NCI-H748 (cell line): ENCODE data around the gene GSPT1.

Experiments used
- DNase-seq: peaks from one replicate; lab custom pipeline; 2025; ENCODE audit not compliant: unreplicated experiment; lab: John Stamatoyannopoulos, UW

GSPT1 gene

GRCh38 chr16:11913425-11914079 is 2.2 kb downstream of the GSPT1 start:
- DNase-seq = no peak

- no peak for DNase-seq
Measured at GRCh38 chr16:11909653-11910545, 5.9 kb downstream of the GSPT1 start.

DNA sequence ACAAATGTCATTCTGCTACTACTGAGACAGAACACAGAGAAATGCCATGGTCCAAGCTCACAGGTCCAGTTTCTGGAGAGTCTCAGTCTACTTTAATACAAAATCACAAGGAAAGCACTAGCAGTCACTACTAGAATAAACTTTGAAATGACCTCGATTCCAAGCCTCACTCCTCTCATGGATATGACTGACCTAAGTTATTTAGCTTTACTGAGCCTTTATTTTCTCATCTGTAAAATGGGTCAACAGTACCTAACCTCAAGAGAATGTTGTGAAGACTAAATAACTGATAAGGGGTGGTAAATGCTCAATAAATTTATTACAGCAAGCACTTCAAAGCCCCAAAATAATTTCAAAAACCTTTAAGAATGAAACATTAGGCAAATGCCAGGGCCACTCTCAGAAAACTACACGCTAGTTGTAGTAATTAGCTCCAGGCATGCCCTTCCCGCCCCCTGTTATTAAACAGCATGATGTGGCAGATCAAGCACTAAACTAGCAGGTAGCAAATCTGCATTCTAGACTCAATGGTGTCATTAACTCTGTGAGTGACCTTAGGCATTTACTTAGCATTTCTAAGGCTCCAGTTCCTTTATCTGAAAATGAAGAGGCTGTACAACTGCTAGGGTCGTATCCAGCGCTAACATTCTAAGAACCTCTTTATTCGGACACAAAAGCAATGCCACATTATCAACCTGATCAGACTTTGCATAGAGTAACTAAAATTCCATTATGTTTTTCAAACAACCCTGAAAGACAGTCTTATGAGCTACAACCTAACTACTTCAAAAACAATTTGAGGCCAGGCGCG is 8.4 kb downstream of the GSPT1 start:
- peak; percentile 15 for DNase-seq

DNA sequence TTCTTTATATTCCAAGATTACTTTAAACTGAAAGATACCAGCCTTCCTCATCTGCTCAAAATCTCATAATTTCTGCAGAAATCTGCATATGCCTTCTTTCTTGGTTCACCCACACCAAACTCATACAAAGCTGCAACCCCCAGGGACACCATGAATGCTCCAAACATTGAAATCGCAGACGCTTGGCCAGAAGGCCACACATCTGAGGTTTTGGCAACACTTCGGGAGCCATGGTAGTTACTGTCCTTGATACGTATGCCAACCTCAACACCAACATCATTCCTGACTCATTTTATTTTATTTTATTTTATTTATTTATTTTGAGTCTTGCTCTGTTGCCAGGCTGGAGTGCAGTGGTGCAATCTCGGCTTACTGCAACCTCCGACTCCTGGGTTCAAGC is 11.8 kb downstream of the GSPT1 start:
- DNase-seq = no peak

DNA sequence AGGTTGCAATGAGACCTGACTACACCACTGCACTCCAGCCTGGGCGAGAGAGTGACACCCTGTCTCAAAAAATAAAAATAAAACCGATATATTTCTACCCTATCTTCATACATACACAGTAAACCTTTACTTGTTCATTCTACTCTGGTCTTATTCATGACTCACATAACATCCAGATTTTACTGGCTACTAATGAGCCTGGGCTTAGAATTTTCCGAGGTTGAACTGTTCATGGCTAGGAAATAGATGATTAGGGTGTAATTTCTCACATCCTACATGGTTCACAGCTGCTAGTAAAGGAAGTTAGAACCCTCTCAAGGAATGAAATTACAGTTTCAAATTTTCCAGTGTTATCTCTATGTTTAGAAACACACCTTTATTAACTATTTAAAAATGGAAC is 14.7 kb downstream of the GSPT1 start:
- DNase-seq = no peak

DNA sequence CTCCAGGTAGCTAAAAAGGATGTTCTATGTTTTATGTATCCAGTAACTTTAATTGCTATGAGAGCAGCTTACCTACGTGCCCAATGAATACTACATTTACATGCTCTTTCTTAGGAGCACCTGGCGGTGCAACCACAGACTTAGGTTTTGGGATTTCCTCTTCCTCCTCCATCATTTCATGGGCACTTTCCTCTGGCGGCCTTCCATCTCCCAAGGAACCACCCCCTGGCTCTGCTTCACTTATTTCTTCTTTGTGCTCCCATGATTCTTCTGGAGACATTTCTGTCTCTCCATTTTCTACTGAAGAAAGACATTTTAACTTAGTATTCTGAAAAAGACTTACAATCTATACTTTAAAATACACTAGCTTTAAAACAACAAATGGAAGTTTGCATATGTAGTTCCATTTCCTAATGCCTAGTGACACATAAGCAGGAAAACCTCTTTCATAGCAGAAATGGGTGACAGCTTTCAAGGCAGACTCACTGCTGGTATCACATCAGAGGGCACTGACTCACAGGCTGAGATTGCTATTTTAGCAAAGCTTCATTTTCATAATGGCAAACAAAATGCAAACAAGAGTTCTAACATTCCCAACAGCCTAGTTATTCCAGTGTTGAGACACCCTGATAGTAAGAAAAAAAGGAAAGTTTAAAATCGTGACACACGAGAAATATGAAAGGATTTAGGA is 19.1 kb downstream of the GSPT1 start:
- DNase-seq = no peak

DNA sequence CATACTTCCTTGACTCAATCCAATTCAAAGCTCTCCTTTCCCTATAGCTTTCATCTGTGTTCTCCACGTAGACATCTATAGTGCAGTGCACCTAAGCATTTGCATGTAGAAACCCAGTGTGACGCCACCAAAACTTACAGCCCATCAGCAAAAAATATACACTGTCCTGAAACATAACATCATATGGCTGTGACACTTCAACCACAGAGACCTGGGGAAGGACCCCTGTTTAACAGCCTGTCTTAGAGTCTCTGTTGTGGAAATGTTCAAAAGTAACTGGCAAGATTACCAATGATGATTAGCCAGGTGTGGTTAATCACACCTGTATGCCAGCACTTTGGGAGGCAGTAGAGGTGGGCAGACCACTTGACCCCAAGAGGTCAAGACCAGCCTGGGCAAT is 22.2 kb downstream of the GSPT1 start:
- DNase-seq = no peak

DNA sequence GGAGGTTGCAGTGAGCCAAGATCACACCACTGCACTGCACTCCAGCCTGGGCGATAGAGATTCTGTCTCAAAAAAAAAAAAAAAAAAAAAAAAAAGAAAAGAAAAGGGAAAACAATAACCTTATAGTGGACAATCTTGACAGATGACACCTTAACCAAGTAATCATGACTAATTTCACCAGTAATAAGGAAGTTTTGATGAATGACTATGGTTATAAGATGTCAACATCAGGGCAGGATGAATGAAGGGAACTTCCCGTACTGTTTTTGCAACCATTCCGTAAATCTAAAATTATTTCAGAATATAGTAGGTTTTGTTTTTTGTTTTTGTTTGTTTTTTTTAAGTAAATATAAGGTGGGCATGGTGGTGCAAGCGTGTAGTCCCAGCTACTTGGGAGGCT is 23.0 kb downstream of the GSPT1 start:
- DNase-seq = no peak

DNA sequence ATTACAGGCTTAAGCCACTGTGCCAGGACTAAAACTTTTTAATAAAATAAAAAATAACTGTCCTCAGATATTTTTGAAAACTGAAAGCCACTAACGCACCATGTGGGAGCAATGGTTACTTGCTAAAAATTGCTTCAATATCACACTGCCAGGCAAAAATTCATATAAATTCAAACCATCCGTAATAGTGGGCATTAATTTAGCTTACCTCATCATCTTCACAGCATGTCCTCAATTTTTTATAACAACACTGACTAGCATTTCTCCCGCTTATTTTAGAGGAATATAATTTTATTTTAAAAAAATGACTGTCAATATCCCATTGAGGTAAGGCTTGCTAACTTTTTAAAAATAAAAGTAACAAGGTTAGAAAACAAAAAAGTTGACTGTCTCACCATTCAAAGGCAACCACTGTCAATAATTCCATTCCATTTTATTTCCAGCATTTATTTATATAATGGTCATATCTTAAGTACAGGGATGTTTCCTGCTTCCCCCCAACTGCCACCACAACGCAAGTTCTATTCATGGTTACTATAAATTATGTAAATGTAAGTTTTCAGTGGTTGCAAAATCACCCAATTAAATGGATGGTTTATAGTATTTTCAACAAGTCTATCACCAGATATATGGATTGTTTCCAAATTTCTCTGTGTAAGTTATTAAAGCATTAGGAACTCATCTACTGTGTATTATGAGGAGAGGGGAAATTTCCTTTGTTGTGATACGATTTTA is 25.4 kb downstream of the GSPT1 start:
- DNase-seq = no peak

- DNase-seq = no peak
Measured at GRCh38 chr16:11886881-11887280, 28.9 kb downstream of the GSPT1 start.

DNA sequence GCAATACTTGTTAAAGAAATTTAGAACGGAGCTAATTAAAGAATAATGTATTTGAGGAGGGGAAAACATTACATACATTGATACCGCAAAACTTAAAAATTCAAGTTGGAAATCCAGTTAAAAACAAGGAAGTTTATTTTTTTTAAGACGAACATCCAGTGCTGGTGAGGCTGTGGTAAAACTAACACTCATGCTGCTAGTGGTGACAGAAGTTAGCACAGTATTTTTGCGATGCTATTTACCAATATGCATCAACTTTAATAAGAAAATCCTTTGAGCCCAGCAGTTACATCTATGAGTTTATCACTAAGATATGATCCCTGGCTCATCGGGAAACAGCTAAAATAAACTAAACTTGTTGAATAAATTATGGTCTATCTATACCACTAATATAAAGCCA is 31.7 kb downstream of the GSPT1 start:
- no peak for DNase-seq

DNA sequence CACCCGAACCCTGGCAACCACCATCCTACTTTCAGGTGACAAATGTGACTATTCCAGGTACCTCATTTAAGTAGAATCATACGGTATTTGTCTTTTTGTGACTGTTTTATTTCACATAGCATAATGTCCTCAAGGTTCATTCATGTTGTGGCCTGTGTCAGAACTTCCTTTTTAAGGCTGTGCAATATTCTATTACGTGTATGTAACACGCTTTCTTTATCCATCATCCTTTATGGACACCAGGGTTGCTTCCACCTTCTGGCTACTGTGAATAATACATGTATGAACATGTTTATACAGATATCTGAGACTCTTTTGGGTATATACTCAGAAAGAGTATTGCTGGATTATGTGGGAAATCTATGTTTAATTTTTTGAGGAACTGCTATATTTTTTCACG is 35.7 kb downstream of the GSPT1 start:
- DNase-seq = no peak

- no peak for DNase-seq
Measured at GRCh38 chr16:11877374-11877773, 38.4 kb downstream of the GSPT1 start.

DNA sequence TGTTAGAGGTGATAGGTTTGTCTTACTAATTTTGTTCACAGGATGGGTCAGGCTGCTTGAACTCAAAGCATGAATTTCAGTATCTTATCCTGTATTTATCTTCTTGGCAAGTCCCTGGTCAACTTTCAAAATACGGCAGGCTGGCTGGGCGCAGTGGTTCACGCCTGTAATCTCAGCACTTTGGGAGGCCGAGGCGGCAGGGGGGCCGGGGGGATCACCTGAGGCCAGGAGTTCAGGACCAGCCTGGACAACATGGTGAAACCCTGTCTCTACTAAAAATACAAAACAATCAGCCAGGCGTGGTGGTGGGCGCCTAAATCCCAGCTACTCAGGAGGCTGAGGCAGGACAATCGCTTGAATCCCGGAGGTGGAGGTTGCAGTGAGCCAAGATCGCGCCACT is 39.5 kb downstream of the GSPT1 start:
- no peak for DNase-seq

GRCh38 chr16:11875721-11876120 is 40.0 kb downstream of the GSPT1 start:
- no peak for DNase-seq

- DNase-seq = no peak
Measured at GRCh38 chr16:11871193-11871592, 44.6 kb downstream of the GSPT1 start.

DNA sequence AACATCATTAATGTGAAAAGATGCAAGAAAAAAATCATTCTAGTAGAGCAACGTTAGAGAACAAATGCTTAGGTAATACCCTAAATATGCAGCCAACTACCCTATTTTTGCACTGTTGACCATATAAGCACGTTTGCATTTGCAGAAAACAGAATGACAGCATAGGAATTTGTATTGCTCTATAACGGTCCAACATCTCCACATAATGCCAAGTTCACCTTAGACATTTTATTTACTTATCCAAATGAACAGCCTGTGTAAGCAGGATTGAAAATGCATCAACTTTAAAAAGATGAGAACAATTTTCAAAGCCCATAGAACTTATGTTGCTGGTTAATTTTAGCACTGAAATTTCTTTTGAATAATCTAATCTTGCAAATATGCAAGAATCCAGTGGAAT is 45.4 kb downstream of the GSPT1 start:
- DNase-seq = no peak

GRCh38 chr16:11869353-11870228 is 46.2 kb downstream of the GSPT1 start:
- DNase-seq = no peak

GRCh38 chr16:11868412-11868980 is 47.3 kb downstream of the GSPT1 start:
- no peak for DNase-seq
